HG02938 (cell line): ENCODE results near the gene SPDYE17.
A peak's percentile ranks its signal among the peaks of the same experiment; 100 is the strongest.
"Not testable (repeated sequence)": the region's sequence is repeated elsewhere in the genome, so short reads cannot be mapped to it uniquely, and the experiment has no call there.

ENCODE experiments used
- ATAC-seq: cut with Tn5 transposase; IDR thresholded peaks from one replicate; pipeline ENCODE4 v1.9.1; 2021; ENCODE audit warnings: mild to moderate bottlenecking, moderate library complexity; ENCODE audit not compliant: unreplicated experiment

SPDYE17 gene

DNA sequence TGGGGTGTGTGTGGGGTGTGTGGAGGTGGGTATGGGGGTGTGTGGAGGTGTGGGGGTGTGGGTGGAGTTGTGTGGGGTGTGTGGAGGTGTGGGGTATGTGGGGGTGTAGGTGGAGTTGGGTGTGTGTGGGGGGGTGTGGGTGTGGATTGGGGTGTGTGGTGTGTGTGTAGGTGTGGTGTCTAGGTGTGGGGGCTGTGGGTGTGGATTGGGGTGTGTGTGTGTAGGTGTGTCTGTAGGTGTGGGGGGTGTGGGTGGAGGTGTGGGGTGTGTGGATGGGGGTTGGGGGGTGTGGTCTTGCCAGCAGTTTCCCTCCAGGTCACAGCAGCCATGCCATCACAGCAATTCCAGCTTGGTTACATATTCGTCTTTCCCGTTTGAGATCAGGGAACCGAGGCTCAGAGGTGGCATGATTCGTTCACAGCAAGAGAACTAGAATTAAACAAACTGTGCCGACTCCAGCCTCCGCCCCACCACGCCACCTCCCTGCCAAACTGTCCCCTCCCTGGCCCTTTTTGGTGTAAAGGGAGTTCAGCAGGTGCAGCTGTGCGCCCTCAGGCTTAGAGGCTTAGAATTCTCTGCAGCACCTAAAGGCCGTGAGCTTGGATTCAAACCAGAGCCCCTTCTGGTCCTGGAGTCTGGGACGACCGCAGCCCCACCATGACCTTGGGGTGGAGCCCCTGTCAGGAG is 33.3 kb downstream of the SPDYE17 start:
- ATAC-seq: not testable (repeated sequence)

- no peak for ATAC-seq
These were observed 33.9 kb downstream of the SPDYE17 start for GRCh38 chr7:76998285-76998589.

DNA sequence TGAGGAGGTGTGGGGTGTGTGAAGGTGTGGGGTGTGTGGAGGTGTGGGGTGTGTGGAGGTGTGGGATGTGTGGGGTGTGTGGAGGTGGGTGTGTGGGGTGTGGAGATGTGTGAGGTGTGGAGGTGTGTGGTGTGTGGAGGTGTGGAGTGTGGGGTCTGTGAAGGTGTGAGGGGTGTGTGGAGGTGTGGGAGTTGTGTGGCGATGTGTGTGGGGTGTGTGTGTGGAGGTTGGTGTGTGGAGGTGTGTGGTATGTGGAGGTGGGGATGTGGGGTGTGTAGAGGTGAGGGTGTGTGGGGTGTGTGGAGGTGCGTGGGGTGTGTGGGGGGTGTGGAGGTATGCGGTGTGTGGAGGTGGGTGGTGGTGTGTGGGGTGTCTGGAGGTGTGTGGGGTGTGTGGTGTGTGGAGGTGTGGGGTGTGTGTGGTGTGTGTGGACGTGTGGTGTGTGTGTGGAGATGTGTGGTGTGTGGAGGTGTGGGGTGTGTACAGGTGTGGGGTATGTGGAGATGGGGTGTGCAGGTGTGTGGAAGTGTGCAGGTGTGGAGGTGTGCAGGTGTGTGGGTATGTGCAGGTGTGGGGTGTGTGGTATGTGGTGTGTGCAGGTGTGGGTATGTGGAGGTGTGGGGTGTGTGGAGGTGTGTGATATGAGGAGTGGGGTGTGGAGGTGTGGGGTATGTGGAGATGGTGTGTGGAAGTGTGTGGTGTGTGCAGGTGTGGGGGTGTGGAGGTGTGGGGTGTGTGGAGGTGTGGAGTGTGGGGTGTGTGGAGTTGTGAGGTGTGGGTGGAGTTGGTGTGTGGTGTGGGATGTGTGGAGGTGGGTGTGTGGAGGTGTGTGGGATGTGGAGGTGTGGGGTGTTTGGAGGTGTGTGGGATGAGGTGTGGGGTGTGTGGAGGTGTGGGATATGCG is 34.5 kb downstream of the SPDYE17 start:
- no peak for ATAC-seq

- ATAC-seq: not testable (repeated sequence)
These were observed 35.2 kb downstream of the SPDYE17 start for GRCh38 chr7:76996932-76997331.

GRCh38 chr7:76994286-76994685 is 37.9 kb downstream of the SPDYE17 start:
- ATAC-seq: not testable (repeated sequence)

DNA sequence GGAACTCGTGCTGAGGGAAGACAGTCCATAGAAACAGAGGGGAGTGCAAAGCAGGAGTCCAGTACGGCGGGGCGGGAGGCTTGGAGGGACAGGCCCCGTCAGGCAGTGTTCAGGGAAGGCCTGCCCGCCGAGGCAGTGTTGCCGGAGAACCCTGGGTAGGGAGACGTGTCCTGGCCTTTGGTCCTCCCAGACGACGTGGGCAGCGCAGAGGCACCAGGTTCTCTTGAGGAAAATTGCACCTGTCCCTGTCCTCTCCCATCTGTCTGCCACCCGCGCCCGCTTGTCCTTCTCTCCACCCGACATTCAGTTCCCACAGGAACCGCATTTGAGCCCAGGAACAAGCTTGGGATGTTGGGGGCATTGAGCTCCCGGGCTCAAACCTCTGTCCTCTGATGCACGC is 38.3 kb downstream of the SPDYE17 start:
- not testable (repeated sequence) for ATAC-seq

GRCh38 chr7:76992871-76993270 is 39.3 kb downstream of the SPDYE17 start:
- ATAC-seq: not testable (repeated sequence)

DNA sequence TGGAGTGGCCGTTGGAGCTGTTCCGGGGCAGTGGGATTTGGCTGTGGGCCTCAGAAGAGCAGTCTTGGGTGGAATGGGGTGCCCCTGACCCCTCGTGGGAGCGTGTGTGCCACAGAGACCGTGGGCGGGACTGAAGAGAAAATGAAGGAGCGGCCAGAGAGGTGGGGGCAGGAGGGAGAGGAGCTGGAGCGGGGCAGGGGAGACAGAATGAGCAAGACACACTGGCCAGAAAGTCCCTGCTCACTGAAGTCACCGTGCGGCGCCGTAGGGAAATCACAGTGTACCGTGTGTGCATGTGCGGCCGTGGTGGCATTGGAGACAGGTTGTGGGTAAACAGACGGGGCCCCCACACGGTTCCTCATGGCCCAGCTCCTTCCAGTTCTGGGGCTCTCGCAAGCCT is 40.0 kb downstream of the SPDYE17 start:
- peak; percentile 42 for ATAC-seq

DNA sequence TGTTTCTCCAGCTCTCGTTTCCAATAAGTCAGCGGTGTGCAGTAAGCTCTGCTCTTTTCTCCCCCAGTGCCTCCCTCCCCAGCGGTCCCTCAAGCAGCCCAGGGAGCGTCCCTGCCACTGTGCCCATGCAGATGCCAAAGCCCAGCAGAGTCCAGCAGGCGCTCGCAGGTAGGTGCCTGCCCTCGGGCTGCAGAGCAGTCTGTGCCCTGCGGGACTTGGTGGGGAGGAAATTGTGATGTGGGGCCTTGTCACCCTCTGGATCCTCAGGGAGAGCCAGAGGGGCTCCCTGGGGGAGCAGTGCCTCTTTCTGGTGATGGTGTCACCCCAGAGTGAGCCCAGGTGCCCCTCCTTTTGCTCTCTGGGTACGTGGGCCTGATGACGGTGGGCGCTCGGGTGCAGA is 42.0 kb downstream of the SPDYE17 start:
- not testable (repeated sequence) for ATAC-seq

GRCh38 chr7:76985924-76986717 is 46.0 kb downstream of the SPDYE17 start:
- not testable (repeated sequence) for ATAC-seq

- ATAC-seq: peak; percentile 97
These were observed 47.4 kb downstream of the SPDYE17 start for GRCh38 chr7:76984784-76985136.

DNA sequence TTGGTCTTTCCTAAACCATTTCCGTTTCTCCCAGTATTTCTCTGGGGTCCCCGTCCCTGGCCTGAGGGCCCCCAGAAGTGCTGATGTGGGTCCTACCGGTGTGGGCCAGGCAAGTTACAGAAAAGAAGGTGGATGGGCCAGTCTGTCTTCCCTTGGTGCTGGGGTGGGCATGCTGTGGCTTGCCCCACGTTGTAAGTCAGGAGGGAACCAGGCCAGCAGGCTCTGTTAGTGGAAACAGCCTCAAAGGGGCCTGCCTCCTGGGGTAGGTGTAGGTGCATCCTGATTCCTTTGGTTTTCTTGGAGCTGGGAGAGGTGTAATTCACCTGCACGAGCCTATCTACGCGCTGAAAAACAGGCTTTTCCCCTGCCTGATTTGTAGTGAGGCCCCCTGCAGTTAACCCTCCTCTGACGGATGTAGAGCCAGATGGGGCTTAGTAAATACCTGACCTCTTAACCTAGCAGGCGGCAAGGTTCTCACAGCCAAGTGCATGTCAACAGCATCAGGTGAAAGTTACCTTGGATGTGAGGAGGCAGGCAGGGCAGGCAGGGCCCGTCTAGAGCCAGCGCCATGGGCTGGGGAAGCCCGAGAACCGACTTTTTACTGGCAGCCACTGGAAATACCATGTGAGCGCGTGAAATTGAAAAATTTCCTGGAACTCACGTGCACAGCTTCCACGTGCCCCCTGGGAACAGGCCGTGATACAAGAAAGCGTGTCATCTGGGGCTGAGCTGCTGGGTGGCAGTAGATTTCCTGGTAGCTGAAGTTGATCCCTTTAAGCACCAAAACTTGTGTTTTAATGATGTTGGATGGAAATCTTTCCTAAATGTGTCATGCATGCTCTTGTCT is 48.0 kb downstream of the SPDYE17 start:
- ATAC-seq: peak; percentile 17

DNA sequence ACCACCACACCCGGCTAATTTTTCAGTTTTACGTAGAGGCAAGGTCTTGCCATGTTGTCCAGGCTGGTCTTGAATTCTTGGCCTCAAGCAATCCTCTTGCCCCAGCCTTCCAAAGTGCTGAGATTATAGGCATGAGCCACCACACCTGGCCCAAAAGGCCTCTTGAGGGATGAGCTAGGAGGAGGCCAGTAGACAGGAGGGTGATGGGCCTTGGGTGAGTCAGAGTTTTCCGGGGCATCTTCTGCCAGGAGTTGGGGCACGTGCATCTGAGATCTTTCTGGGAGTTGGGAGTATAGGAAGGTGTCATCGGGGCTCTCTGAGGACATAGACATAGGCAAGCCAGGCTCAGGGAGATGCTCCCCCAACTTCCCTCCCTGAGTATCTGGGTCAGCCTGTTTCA is 48.8 kb downstream of the SPDYE17 start:
- ATAC-seq: not testable (repeated sequence)

DNA sequence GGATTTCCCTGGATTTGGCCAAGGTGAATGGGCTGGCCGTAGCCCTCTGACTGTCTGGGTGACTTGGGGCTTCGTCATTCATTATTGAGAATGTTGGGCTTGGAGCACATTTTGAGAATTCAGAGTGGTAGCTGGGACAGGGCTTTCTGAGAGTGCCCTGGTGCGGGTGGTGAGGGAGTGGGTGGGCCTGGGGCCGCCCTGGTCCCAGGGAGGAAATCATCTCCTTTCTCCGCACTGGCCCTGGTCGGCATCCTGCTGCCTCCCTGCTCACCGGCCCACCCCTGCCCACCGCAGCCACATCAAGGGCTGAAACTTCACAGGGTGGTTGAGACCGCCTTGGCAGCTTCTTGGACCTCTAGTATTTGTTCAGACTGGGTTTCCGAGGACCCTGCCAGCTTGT is 49.7 kb downstream of the SPDYE17 start:
- ATAC-seq: not testable (repeated sequence)

- ATAC-seq: not testable (repeated sequence)
These were observed 50.8 kb downstream of the SPDYE17 start for GRCh38 chr7:76981187-76981970.

DNA sequence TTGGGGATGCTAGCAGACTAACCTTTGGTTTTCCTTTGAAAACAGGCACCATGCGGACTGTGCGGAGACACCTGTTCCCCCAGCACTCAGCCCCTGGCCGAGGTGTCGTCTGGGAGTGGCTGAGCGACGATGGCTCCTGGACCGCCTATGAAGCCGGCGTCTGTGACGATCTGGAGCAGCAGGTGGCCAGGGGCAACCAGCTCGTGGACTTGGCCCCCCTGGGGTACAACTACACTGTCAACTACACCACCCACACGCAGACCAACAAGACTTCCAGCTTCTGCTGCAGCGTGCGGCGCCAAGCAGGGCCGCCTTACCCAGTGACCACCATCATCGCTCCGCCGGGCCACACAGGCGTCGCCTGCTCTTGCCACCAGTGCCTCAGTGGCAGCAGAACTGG is 51.6 kb downstream of the SPDYE17 start:
- not testable (repeated sequence) for ATAC-seq

DNA sequence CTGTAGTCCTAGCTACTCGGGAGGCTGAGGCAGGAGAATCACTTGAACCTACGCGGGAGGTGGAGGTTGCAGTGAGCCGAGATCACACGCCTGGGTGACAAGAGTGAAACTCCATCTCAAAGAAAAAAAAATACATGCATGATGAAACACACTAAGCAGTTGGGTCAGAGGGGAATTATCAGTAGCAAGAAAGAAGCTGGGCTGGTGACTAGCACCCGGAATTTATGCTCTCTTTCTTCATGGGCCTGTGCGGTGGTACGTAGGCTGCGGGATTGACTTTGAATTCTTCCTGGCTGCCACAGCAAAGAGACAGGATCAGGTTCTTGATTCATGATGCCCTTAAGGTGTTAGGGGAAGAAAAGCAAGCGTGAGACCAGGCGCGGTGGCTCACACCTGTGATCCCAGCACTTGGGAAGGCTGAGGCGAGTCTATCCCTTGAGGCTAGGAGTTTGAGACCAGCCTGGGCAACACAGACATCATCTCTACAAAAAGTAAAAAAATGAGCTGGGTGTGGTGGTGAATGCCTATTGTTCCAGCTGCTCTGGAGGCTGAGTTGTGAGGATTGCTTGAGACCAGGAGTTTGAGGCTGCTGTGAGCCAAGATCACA is 54.3 kb downstream of the SPDYE17 start:
- ATAC-seq: not testable (repeated sequence)

- ATAC-seq: not testable (repeated sequence)
These were observed 57.2 kb downstream of the SPDYE17 start for GRCh38 chr7:76974793-76975579.
